Transverse colon (tissue), 4 donors: Measurements from ENCODE around the gene AP1S3. TPM values are rescaled to one million over a fixed set of nuclear protein-coding genes. Genes with fewer than 3 reads are reported as not detected.
"Not testable (repeated sequence)": the region's sequence is repeated elsewhere in the genome, so short reads cannot be mapped to it uniquely, and the experiment has no call there.

ENCODE experiments used
- DNase-seq: peaks from one replicate; pipeline ENCODE4 v3.0.0-alpha.2; 2019
- H3K27ac ChIP-seq, 4 donors: fragments of 200-600 bp; sonication (generic); 2 replicates each; pipeline ENCODE4 v1.5.1; 2016 to 2018; ENCODE audit warnings: inconsistent platforms in 4 of 4
- H3K27me3 ChIP-seq: fragments of 200-600 bp; sonication (generic); 2 replicates; pipeline ENCODE4 v1.5.1; 2017; ENCODE audit warnings: inconsistent platforms
- H3K36me3 ChIP-seq, 4 donors: fragments of 200-600 bp; sonication (generic); 2 replicates each; pipeline ENCODE4 v1.5.1; 2017 to 2019; ENCODE audit warnings: inconsistent platforms in 4 of 4
- H3K4me1 ChIP-seq, 4 donors: fragments of 200-600 bp; sonication (generic); 2 replicates each; pipeline ENCODE4 v1.5.1; 2017 to 2020; ENCODE audit warnings: inconsistent platforms in 4 of 4
- H3K4me3 ChIP-seq, 4 donors: fragments of 200-600 bp; sonication (generic); 1 replicate in 1 of 4; 2 replicates in 3 of 4; pipeline versions ENCODE4 v1.5.1 to v1.6.1; 2017 to 2019; ENCODE audit warnings: inconsistent platforms in 4 of 4
- H3K9me3 ChIP-seq, 2 donors: fragments of 200-600 bp; sonication (generic); 2 replicates each; pipeline ENCODE4 v1.5.1; 2017 to 2019; ENCODE audit warnings: inconsistent platforms in 2 of 2
- EP300 ChIP-seq: sonication (generic); formaldehyde crosslinking; IDR thresholded peaks from one replicate; pipeline ENCODE4 v1.6.1; 2017; ENCODE audit warnings: antibody characterized with exemption, low read depth
- POLR2A ChIP-seq: fragments of 450-650 bp; IDR thresholded peaks from one replicate; pipeline ENCODE4 v1.6.1; 2016; ENCODE audit warnings: antibody characterized with exemption, mild to moderate bottlenecking, moderate library complexity
- POLR2AphosphoS5 ChIP-seq, 3 donors: sonication (generic); formaldehyde crosslinking; IDR thresholded peaks; one replicate each; pipeline ENCODE4 v1.6.1; 2016; ENCODE audit warnings: antibody characterized with exemption in 3 of 3
- WGBS, 2 donors: methylation state at CpG; one replicate each; pipeline ENCODE4 v1.1.5; 2018; ENCODE audit warnings: low coverage in 1 of 2; 5-methylcytosine and 5-hydroxymethylcytosine counted together
- in situ Hi-C, 4 donors: fragments of 200-750 bp; cut with MboI; loops; one replicate each; pipeline versions ENCODE4 v1.15.0 to v1.15.1; 2017; ENCODE audit warnings: low sequenced_read_pairs in 3 of 4, low pct_ligation_motif_present in 1 of 4, low pct_unique_long_range_greater_than_20kb in 1 of 4
- intact Hi-C: fragments of 100-400 bp; cut with DNase I; formaldehyde crosslinking; loops from one replicate; pipeline ENCODE4 v1.15.1; 2023; ENCODE audit warnings: low total_unique reads
- total RNA-seq, 4 donors: library from RNA; depleted of rRNA; stranded (reverse); fragments of >200 nt; gene quantifications; one replicate each; pipeline ENCODE4 v1.1.0, GENCODE V29; 2016
- TF ChIP-seq, protein P1 (sequence below), 5 experiments: fragments of 200-600 bp in 3 of 5; fragments of 450-650 bp in 2 of 5; sonication (generic) in 3 of 5; IDR thresholded peaks; 1 replicate in 2 of 5; 2 replicates in 3 of 5; pipeline ENCODE4 v1.5.1; 2016 to 2017; ENCODE audit warnings: antibody characterized with exemption in 5 of 5, inconsistent platforms in 3 of 5, mild to moderate bottlenecking in 2 of 5, moderate library complexity in 1 of 5

AP1S3 gene
- total RNA-seq, 4 donors from 2014 or later = 2.3 to 6.7 (median 3.0) TPM; not detected in 1

DNA sequence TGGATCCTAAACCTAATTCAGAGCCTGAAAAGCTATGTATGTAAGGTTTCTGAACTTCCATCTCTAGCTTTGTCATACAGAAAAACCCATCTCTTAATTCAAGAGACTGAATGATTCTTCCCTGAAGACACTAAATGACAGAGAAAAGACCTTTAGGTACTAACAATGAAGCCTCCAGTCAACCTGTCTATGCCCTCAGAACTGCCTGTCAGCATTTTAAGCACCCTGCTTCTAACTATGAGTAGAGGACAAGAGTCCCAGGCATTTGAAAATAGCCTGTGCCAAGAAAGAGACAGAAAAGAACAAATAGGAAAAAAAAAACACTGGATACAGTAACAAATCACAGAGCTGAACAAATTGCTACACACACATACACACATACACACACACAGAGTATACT is 48.6 kb downstream of the AP1S3 start:
- H3K36me3 ChIP-seq = no peaks in the 10 kb centered on the region
- no peak for DNase-seq
- no peak overlapping the region for H3K27ac ChIP-seq
- H3K4me3 ChIP-seq = no peak overlapping the region
- peaks cover 0 to 4% of the 10 kb centered on the region in 2 donors for H3K9me3 ChIP-seq
- no peaks in the 10 kb centered on the region for H3K27me3 ChIP-seq
- H3K4me1 ChIP-seq = peaks cover 0 to 5% (median 2%) of the 10 kb centered on the region in 4 donors
- intact Hi-C loops = no loop called here
- in situ Hi-C loops = loop anchor here in 1 of 4 donors (25.0 kb wide), 1 partner anchor 827 kb away; no protein-coding TSS in a partner anchor
- TF ChIP-seq EP300 (no peak), POLR2AphosphoS5 (IDR thresholded peaks at IDR 0.05) (no peak), POLR2A (no peak)
- TF ChIP-seq, protein P1, sequence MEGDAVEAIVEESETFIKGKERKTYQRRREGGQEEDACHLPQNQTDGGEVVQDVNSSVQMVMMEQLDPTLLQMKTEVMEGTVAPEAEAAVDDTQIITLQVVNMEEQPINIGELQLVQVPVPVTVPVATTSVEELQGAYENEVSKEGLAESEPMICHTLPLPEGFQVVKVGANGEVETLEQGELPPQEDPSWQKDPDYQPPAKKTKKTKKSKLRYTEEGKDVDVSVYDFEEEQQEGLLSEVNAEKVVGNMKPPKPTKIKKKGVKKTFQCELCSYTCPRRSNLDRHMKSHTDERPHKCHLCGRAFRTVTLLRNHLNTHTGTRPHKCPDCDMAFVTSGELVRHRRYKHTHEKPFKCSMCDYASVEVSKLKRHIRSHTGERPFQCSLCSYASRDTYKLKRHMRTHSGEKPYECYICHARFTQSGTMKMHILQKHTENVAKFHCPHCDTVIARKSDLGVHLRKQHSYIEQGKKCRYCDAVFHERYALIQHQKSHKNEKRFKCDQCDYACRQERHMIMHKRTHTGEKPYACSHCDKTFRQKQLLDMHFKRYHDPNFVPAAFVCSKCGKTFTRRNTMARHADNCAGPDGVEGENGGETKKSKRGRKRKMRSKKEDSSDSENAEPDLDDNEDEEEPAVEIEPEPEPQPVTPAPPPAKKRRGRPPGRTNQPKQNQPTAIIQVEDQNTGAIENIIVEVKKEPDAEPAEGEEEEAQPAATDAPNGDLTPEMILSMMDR (IDR thresholded peaks at IDR 0.05) = no peak

DNA sequence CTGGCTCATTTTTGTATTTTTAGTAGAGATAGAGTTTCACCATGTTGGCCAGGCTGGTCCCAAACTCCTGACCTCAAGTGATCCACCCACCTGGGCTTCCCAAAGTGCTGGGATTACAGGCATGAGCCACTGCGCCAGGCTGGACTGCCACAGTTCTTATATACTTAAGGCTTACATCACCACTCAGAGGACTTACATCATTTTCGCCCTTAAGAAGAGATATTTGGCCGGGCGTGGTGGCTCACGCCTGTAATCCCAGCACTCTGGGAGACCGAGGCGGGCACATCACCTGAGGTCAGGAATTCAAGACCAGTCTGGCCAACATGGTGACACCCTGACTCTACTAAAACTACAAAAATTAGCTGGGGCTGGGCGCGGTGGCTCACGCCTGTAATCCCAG is 49.3 kb downstream of the AP1S3 start:
- H3K36me3 ChIP-seq, DNase-seq, intact Hi-C loops, H3K9me3 ChIP-seq, H3K27me3 ChIP-seq, H3K4me1 ChIP-seq, H3K4me3 ChIP-seq, H3K27ac ChIP-seq: not testable (repeated sequence)
- in situ Hi-C loops = loop anchor here in 1 of 4 donors (25.0 kb wide), 1 partner anchor 826 kb away; no protein-coding TSS in a partner anchor
- WGBS, 2 donors = 97% methylated on average over 10 of the region's 10 CpGs; no CpG with 5 or more reads in 1 of the 2 donors

DNA sequence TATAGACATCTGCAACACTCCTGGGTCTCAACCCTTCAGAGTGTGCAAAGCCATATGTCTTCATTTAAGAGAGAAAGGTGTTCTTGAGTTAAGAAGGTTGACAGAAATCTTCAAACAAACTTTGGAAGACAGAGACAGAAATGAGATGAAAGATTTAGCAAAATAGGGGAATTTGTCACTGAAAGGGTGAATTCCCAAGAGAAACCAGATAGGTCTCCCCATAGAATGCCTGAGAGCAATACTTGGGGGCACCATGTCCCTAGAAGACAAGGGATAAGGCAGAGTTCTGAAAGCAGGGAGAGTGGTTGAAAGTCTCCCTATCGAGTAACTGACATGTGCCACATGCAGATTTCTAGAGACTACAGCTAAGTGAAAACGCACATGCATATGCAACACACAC is 50.0 kb downstream of the AP1S3 start:
- DNase-seq = no peak
- H3K9me3 ChIP-seq = peaks cover 0 to 4% of the 10 kb centered on the region in 2 donors
- no peak overlapping the region for H3K4me3 ChIP-seq
- H3K36me3 ChIP-seq = no peaks in the 10 kb centered on the region
- WGBS, 2 donors = 85 to 100% methylated on average over 1 to 2 of the region's 2 CpGs
- TF ChIP-seq, protein P1 (IDR thresholded peaks at IDR 0.05) = no peak
- TF ChIP-seq EP300 (no peak), POLR2A (no peak), POLR2AphosphoS5 (IDR thresholded peaks at IDR 0.05) (no peak)
- peaks cover 0 to 5% (median 2%) of the 10 kb centered on the region in 4 donors for H3K4me1 ChIP-seq
- in situ Hi-C loops (loop anchor here in 1 of 4 donors (25.0 kb wide), 1 partner anchor 825 kb away; no protein-coding TSS in a partner anchor), intact Hi-C loops (no loop called here)
- H3K27ac ChIP-seq = no peak overlapping the region
- H3K27me3 ChIP-seq = no peaks in the 10 kb centered on the region

DNA sequence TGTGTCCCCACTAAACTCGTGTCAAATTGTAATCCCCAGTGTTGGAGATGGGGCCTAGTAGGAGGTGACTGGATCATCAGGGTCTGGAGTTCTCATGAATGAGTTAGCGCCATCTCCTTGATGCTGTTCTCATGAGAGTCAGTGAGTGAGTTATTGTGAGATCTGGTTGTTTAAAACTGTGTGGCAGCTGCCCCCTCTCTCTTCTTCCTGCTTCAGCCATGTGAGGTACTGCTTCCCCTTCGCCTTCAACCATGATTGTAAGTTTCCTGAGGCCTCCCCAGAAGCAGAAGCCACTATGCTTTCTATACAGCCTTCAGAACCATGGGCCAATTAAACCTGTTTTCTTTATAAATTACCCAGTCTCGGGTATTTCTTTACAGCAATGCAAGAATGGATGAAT is 50.4 kb downstream of the AP1S3 start:
- H3K27me3 ChIP-seq = no peaks in the 10 kb centered on the region
- H3K4me1 ChIP-seq = peaks cover 0 to 5% (median 2%) of the 10 kb centered on the region in 4 donors
- TF ChIP-seq, protein P1 (IDR thresholded peaks at IDR 0.05) = no peak
- TF ChIP-seq POLR2AphosphoS5 (IDR thresholded peaks at IDR 0.05) (no peak), EP300 (no peak), POLR2A (no peak)
- WGBS, 2 donors = 69 to 84% methylated on average over 4 of the region's 4 CpGs
- no peak overlapping the region for H3K27ac ChIP-seq
- no peak for DNase-seq
- intact Hi-C loops = no loop called here
- H3K4me3 ChIP-seq = no peak overlapping the region
- H3K9me3 ChIP-seq = no peaks in the 10 kb centered on the region
- in situ Hi-C loops = loop anchor here in 1 of 4 donors (25.0 kb wide), 1 partner anchor 825 kb away; no protein-coding TSS in a partner anchor
- H3K36me3 ChIP-seq = no peaks in the 10 kb centered on the region

DNA sequence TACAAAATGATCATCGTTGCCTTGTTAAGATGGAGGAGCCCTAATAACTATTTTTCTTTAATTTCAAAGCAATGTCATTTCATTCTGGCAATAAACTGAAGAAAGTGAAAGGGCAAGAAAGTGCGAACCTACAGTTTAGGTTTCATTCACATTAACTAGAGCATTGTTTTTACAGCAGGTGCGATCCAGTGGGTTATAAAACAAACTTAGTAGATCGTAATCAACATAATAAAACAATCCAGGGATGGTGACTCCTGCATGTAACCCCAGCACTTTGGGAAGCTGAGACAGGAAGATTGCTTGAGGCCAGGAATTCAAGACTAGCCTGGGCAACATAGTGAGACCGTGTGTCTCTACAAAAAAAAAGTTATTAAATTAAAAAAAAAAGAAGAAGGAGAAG is 51.1 kb downstream of the AP1S3 start:
- Histone ChIP-seq H3K4me3 (no peak overlapping the region), H3K27me3 (no peaks in the 10 kb centered on the region), H3K36me3 (no peaks in the 10 kb centered on the region), H3K9me3 (no peaks in the 10 kb centered on the region), H3K27ac (no peak overlapping the region), H3K4me1 (peaks cover 0 to 5% (median 2%) of the 10 kb centered on the region in 4 donors)
- in situ Hi-C loops (loop anchor here in 1 of 4 donors (25.0 kb wide), 1 partner anchor 824 kb away; no protein-coding TSS in a partner anchor), intact Hi-C loops (no loop called here)
- 54 to 57% methylated on average over 4 to 5 of the region's 5 CpGs for WGBS, 2 donors
- no peak for DNase-seq
- TF ChIP-seq POLR2A (no peak), EP300 (no peak), POLR2AphosphoS5 (IDR thresholded peaks at IDR 0.05) (no peak)
- TF ChIP-seq, protein P1 (IDR thresholded peaks at IDR 0.05) = no peak
